Loucy (cell line): ENCODE measurements around the gene NUDT4B.
"Not testable (repeated sequence)": the region's sequence is repeated elsewhere in the genome, so short reads cannot be mapped to it uniquely, and the experiment has no call there.

Experiments used
- EZH2phosphoT487 ChIP-seq: fragments of 200-600 bp; IDR thresholded peaks from 2 replicates; pipeline ENCODE4 v1.6.1; 2018; ENCODE audit warnings: antibody characterized with exemption, mild to moderate bottlenecking, moderate library complexity, borderline replicate concordance
- TF ChIP-seq, protein P1 (sequence below): fragments of 200-600 bp; sonication (generic); conservative IDR thresholded peaks from 2 replicates; pipeline ENCODE4 v1.5.1; 2014; ENCODE audit warnings: mild to moderate bottlenecking, antibody characterized with exemption, low read length

DNA sequence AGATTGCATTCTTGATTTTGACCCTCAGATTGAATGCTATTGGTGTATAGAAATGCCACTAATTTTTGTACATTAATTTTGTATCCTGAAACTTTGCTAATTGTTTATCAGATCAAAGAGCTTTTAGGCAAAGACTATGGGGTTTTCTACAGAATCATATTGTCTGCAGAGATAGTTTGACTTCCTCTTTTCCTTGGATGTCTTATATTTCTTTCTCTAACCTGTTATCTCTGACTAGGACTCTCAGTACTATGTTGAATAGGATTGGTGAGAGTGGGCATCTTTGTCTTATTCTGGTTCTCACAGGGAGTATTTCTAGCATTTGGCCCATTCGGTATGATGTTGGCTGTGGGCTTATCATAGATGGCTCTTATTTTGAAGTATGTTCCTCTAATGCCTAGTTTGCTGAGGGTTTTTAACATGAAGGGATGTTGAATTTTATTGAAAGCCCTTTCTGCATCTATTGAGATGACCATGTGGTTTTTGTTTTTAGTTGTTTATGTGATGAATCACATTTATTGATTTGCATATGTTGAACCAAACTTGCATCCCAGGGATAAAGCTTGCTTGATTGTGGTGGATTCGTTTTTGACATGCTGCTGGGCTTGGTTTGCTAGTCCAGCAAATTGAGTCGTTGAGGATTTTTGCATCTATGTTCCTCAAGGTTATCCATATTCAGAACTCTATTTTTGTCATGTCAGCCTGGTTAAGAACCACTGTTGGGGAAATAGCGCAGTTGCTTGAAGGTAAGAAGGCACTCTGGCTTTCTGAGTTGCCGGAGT, 16.9 kb downstream of the NUDT4B start:
- not testable (repeated sequence) for TF ChIP-seq EZH2phosphoT487
- TF ChIP-seq, protein P1, sequence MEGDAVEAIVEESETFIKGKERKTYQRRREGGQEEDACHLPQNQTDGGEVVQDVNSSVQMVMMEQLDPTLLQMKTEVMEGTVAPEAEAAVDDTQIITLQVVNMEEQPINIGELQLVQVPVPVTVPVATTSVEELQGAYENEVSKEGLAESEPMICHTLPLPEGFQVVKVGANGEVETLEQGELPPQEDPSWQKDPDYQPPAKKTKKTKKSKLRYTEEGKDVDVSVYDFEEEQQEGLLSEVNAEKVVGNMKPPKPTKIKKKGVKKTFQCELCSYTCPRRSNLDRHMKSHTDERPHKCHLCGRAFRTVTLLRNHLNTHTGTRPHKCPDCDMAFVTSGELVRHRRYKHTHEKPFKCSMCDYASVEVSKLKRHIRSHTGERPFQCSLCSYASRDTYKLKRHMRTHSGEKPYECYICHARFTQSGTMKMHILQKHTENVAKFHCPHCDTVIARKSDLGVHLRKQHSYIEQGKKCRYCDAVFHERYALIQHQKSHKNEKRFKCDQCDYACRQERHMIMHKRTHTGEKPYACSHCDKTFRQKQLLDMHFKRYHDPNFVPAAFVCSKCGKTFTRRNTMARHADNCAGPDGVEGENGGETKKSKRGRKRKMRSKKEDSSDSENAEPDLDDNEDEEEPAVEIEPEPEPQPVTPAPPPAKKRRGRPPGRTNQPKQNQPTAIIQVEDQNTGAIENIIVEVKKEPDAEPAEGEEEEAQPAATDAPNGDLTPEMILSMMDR: not testable (repeated sequence)
